Left ventricle myocardium inferior (tissue), 1 donor: Measurements from ENCODE around the gene CCDC33. TPM values are rescaled to one million over a fixed set of nuclear protein-coding genes. Genes with fewer than 3 reads are reported as not detected.

ENCODE experiments used
- DNase-seq: peaks from one replicate; pipeline ENCODE4 v3.0.0-alpha.2; 2020
- H3K27ac ChIP-seq: fragments of 200-600 bp; replicated peaks from 2 replicates; pipeline ENCODE4 v1.8.0; 2021
- H3K27me3 ChIP-seq: fragments of 200-600 bp; 2 replicates; pipeline ENCODE4 v1.8.0; 2021; ENCODE audit warnings: low read depth
- H3K36me3 ChIP-seq: fragments of 200-600 bp; 2 replicates; pipeline ENCODE4 v1.8.0; 2021
- H3K4me1 ChIP-seq: fragments of 200-600 bp; 2 replicates; pipeline ENCODE4 v1.8.0; 2021
- H3K4me3 ChIP-seq: fragments of 200-600 bp; 2 replicates; pipeline ENCODE4 v1.8.0; 2021; ENCODE audit warnings: mild to moderate bottlenecking, moderate library complexity
- H3K9me3 ChIP-seq: fragments of 200-600 bp; replicated peaks from 2 replicates; pipeline ENCODE4 v1.8.0; 2021
- CTCF ChIP-seq: fragments of 200-600 bp; IDR thresholded peaks from 2 replicates; pipeline ENCODE4 v1.8.0; 2021; ENCODE audit warnings: antibody characterized with exemption, mild to moderate bottlenecking, borderline replicate concordance
- intact Hi-C: fragments of 100-400 bp; cut with micrococcal nuclease; formaldehyde crosslinking; loops from one replicate; pipeline ENCODE4 v1.11.0; 2022
- total RNA-seq: library from RNA; stranded (reverse); fragmentation: NEBNext Ultra II Directional; extraction: Animal tissue kit (Norgen Biotek cat#: 25700); gene quantifications from one replicate; pipeline ENCODE4 v1.2.1, GENCODE V29; 2021
- donor health status: DM: no; HTN: yes; CAD: no; lungs with severe emphysema.

Gene CCDC33
- total RNA-seq, 1 donor from 2014 or later = 0.11 TPM

- Histone ChIP-seq H3K36me3 (no peaks in the 10 kb centered on the region), H3K4me3 (no peak overlapping the region), H3K9me3 (no peaks in the 10 kb centered on the region), H3K27me3 (peaks cover 6% of the 10 kb centered on the region), H3K27ac (no peak overlapping the region), H3K4me1 (peaks cover 38% of the 10 kb centered on the region)
- intact Hi-C loops = loop anchor here (5.0 to 10.0 kb wide), 2 partner anchors 56 to 103 kb away; no protein-coding TSS in a partner anchor
- no peak for TF ChIP-seq CTCF
- no peak for DNase-seq
Measured at GRCh38 chr15:74381481-74381880, 145.4 kb downstream of the CCDC33 start.

GRCh38 chr15:74382004-74382816 is 146.1 kb downstream of the CCDC33 start:
- H3K9me3 ChIP-seq = no peaks in the 10 kb centered on the region
- H3K36me3 ChIP-seq = no peaks in the 10 kb centered on the region
- peak; percentile 86 for DNase-seq
- intact Hi-C loops = loop anchor here (5.0 to 10.0 kb wide), 2 partner anchors 55 to 103 kb away; no protein-coding TSS in a partner anchor
- peak; percentile 95 for TF ChIP-seq CTCF
- no peak overlapping the region for H3K4me3 ChIP-seq
- H3K27ac ChIP-seq = no peak overlapping the region
- peaks cover 6% of the 10 kb centered on the region for H3K27me3 ChIP-seq
- peaks cover 40% of the 10 kb centered on the region for H3K4me1 ChIP-seq

GRCh38 chr15:74383286-74383685 is 147.2 kb downstream of the CCDC33 start:
- H3K27me3 ChIP-seq = peaks cover 6% of the 10 kb centered on the region
- peaks cover 40% of the 10 kb centered on the region for H3K4me1 ChIP-seq
- no peak overlapping the region for H3K27ac ChIP-seq
- no peaks in the 10 kb centered on the region for H3K9me3 ChIP-seq
- TF ChIP-seq CTCF = no peak
- DNase-seq = no peak
- intact Hi-C loops = loop anchor here (5.0 to 10.0 kb wide), 2 partner anchors 54 to 102 kb away; no protein-coding TSS in a partner anchor
- no peak overlapping the region for H3K4me3 ChIP-seq
- no peaks in the 10 kb centered on the region for H3K36me3 ChIP-seq

- no peak for DNase-seq
- no peak overlapping the region for H3K4me3 ChIP-seq
- H3K27ac ChIP-seq = no peak overlapping the region
- no peaks in the 10 kb centered on the region for H3K9me3 ChIP-seq
- TF ChIP-seq CTCF = no peak
- intact Hi-C loops = loop anchor here (5.0 to 10.0 kb wide), 2 partner anchors 53 to 101 kb away; no protein-coding TSS in a partner anchor
- H3K27me3 ChIP-seq = peaks cover 6% of the 10 kb centered on the region
- no peaks in the 10 kb centered on the region for H3K36me3 ChIP-seq
- H3K4me1 ChIP-seq = peaks cover 40% of the 10 kb centered on the region
Measured at GRCh38 chr15:74383695-74384565, 147.8 kb downstream of the CCDC33 start.

- DNase-seq = no peak
- TF ChIP-seq CTCF = no peak
- H3K36me3 ChIP-seq = no peaks in the 10 kb centered on the region
- intact Hi-C loops = loop anchor here (5.0 to 10.0 kb wide), 2 partner anchors 53 to 100 kb away; no protein-coding TSS in a partner anchor
- no peak overlapping the region for H3K4me3 ChIP-seq
- H3K27me3 ChIP-seq = peaks cover 6% of the 10 kb centered on the region
- peaks cover 40% of the 10 kb centered on the region for H3K4me1 ChIP-seq
- no peaks in the 10 kb centered on the region for H3K9me3 ChIP-seq
- peak overlapping the region; percentile 78 for H3K27ac ChIP-seq
Measured at GRCh38 chr15:74384566-74384880, 148.4 kb downstream of the CCDC33 start.
